ENCODE results near the gene IZUMO3. TPM values are rescaled to one million over a fixed set of nuclear protein-coding genes. Genes with fewer than 3 reads are reported as not detected.

Gene IZUMO3, protein sequence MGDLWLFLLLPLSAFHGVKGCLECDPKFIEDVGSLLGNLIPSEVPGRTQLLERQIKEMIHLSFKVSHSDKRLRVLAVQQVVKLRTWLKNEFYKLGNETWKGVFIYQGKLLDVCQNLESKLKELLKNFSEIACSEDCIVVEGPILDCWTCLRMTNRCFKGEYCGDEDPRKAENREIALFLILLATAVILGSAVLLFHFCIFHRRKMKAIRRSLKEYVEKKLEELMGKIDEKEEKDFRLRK
- total RNA-seq, result not detected in 2 replicates

DNA sequence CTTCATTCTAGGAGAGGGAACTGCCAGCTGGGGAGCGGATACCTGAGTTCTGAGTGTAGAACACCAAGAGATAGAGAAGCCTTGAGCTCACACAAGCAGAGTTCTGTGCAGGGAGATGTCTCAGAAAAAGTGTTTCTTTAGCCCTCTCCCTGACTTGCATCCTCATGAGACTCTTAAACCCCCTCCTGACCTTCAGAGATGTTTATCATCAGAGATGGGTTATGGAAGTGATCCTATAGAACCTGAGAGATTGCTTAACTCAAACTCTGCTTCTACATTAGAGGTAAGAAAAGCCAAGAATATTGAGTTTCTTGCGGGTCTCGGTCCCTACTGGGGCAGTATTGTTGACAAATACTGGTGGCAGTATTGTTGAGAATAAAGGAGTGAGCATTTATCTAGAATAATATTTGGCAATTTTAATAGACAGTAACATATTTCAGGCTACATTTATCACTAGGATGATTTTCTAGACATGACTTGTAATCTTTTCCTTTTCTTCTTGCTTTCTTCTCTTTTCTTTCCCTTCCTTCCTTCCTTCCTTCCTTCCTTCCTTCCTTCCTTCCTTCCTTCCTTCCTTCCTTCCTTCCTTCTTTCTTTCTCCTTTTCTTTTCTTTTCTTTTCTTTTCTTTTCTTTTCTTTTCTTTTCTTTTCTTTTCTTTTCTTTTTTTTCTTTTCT lies at the start of gene IZUMO3:
TSS of gene IZUMO3 (minus strand) at position 51 of the 676 bp plus-strand sequence. CDS start 248 bp downstream, outside the sequence.

All from aortic smooth muscle cell (primary cell).